SKM-1 treated with dmso at 0.1 percent for 144 hours (cell line): Measurements from ENCODE around the gene C11orf71.

ENCODE experiments used
- DNase-seq: peaks from one replicate; lab custom pipeline; 2025; ENCODE audit not compliant: unreplicated experiment; lab: John Stamatoyannopoulos, UW

C11orf71 gene

DNA sequence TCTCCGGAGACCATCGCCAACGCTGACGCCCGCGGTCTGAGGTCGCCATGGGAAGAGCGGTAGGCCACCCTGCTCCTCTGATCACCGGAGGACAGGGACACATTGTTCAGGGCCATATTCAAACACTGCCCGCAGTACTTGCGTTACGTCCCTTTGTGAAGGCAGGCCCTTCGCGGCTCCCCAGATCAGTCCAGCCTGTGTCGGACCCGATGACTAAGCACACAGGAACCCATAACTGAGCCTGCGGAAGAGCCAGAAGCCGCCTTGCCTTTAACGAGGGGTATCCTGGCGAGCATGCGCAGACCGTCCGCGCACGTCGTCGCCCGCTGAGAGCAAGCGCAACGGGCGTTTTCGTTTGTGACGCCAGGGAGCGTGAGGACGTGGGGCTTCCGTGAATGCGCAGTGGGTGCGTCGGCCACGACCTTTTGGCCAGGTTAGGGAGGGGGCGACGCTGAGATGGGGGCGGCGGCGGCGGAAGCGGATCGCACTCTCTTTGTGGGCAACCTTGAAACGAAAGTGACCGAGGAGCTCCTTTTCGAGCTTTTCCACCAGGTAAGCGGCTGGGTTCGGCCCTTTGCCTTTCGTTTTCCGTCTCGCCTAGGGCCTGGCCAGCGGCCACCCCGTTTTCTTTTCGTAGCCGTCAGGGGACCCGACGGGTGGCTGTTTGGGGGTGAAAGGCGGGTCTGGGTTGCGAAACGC is at the start of gene C11orf71, which contains the start of gene RBM7:
Gene C11orf71, minus strand, starts transcription at position 296 of the 699 bp plus-strand sequence. Its CDS starts 180 bp downstream, at position 116.
Gene RBM7, plus strand, starts transcription at position 451 of the 699 bp plus-strand sequence. Its CDS starts 6 bp downstream, at position 457.
- peak; percentile 92 for DNase-seq

DNA sequence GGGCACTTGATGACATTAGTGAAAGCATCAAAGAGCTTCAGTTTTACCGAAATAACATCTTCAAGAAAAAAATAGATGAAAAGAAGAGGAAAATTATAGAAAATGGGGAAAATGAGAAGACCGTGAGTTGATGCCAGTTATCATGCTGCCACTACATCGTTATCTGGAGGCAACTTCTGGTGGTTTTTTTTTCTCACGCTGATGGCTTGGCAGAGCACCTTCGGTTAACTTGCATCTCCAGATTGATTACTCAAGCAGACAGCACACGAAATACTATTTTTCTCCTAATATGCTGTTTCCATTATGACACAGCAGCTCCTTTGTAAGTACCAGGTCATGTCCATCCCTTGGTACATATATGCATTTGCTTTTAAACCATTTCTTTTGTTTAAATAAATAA is 49.5 kb upstream of the C11orf71 start:
- no peak for DNase-seq

GRCh38 chr11:114448749-114449482 is 48.6 kb upstream of the C11orf71 start:
- no peak for DNase-seq

- no peak for DNase-seq
Measured at GRCh38 chr11:114447892-114448291, 47.6 kb upstream of the C11orf71 start.

- no peak for DNase-seq
Measured at GRCh38 chr11:114447444-114447843, 47.1 kb upstream of the C11orf71 start.

DNA sequence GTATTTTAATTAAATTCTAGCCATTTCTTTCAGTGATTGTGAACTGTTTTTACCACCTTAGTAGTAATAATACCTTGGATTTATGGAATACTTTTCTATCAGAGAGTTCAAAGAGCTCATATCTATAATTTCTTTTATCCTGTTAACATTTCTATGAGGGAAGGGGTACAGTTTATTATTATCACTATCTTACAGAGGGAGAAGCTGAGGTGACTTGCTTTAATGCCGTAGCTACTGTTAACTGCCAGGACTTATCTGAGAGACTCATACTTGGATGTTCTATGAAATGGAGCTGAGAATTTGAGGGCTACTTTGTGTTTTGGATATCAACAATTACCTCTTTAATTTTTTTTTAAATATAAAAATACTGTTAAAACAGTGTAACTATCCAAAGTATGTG is 42.2 kb upstream of the C11orf71 start:
- DNase-seq: no peak

DNA sequence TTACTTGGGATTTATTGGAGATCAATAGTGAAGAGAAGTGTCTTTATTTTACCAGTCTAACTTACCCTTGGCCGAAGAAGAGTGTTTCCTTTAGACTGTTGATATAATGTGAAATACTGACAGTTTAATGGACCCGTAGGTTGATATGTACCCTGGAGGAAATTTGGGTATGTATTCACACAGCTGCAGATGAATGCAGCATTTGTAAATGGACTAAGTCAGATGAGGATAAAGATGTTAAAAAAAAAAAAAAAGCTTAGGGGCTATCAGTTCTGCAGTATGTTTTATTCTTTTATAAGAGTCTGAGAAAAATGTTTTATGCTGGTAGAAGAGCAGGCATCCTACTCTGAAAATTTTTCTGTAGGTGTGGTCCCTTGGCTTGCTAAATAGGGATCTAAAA is 41.6 kb upstream of the C11orf71 start:
- DNase-seq: no peak

DNA sequence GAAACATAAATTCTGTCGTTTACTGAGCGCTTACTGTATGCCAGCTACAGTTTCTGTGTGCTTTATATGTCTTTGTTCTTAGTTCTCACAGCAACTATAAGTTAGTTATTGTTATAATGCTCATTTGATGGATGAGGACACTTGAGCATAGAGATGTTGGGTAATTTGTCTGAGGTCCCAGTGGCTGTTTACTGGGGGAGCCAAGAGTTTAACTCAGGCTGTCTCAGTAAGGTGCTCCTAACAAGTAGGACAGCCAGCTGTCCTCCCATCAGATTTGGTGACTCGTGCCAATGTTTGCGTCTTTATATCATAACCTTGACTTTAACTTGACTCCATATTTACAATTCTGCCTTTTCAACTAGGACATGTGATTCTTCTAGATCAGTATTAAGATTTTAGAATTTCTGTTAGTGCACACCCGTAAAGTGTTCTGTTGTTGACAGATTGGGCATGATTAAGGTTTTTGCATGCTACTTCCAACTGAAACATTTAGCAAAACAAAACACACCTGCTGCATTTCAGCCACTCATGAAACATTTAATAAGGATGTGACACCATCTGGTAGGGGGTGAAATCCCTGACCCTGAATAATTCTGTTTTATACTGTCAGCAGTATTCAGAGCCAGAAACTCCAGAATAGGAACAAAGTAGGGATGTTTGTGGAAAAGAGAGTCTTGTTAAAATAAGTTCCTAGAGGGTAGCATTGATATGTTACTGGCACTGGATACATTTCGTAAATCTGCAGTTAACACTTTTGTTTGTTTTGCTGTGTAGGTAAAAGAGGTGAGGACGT is 40.9 kb upstream of the C11orf71 start:
- DNase-seq: no peak

DNA sequence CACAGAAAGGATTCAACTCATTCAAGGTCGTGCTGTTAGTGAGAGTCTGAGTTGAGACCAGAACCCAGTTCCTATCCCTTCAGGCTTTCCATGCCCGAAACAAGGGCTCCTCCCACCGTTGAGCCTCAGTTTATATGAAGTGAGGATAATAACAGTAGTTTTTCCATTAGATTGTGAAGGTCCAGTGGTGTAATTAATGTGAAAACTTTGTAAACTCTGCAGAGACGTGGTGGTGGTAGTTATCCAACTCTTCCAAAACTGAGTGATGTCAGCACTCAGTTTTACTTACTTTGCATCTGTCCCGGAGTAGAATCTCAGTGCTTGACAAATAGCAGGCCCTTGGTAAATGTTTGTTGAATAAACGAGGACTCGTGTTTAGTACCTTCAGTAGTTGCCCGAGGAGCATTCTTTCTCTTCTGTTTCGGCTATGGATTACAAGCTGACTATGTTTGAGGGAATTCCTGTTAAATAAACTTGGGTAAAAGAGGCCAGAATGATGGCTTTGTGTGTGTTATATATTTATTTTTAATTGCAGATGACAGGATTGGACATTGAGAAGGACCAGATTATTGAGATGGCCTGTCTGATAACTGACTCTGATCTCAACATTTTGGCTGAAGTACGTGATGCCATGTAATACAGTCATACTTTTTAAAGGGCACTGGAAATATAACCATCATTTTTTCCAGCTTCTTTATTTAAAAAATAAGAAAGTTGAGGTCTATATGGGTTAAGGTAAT is 40.0 kb upstream of the C11orf71 start:
- DNase-seq: no peak

DNA sequence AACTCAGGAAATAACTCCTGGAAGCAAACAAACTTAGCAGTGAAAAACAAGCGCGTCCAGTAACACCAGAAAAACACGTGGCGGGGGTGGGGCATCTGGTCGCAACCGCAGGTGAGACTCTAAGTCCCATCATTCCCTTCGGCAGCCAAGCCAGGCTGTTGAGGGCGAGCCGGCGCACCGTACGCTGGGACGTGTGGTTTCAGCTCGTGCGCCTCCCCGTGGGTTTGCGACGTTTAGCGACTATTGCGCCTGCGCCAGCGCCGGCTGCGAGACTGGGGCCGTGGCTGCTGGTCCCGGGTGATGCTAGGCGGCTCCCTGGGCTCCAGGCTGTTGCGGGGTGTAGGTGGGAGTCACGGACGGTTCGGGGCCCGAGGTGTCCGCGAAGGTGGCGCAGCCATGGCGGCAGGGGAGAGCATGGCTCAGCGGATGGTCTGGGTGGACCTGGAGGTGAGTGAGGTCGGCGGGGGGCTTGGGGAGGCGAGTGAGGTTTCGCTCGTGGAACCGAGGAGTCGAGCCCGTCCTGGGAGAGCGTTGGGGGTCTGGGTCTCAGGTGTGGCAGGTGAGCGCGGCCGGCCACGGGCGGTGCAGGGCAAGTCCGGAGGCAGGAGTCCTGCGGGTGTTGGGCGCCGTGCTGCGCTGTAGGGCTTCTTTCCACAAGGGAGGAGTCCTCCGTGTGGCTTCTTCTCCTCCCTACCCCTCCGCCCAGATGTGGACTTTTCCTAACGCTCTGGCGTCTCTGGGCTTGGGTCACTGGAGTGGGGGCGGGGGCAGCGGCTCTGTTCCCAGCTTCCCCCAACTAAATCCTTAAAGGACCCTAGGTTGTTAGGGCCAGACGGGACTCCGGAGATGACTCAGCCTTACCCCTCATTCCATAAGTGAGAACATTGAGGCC is 39.2 kb upstream of the C11orf71 start, which contains the start of gene REXO2:
Gene REXO2, plus strand, starts transcription at position 239 of the 892 bp plus-strand sequence. Its CDS starts 62 bp downstream, at position 301.
- peak; percentile 90 for DNase-seq

- DNase-seq: no peak
Measured at GRCh38 chr11:114438303-114438702, 38.0 kb upstream of the C11orf71 start.

DNA sequence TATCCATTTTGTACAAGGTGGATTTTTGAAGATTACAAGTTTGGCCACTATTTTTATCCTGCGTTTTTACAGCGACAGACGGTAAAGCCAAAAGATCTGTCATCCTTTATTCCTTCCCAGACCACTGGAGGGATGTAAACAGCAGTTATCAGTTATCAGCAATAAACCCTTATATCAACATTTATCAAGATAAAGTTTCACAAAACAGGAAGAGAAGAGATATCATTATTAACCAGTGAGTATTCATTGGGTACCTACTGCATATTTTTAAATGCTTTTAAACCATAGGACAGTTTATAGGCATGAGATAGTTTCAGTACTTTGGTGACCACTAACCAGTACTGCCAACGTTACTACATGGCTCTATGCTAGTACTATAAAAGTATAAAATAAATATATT is 33.1 kb upstream of the C11orf71 start:
- no peak for DNase-seq

- DNase-seq: no peak
Measured at GRCh38 chr11:114432893-114433292, 32.6 kb upstream of the C11orf71 start.

- DNase-seq: no peak
Measured at GRCh38 chr11:114430290-114430689, 30.0 kb upstream of the C11orf71 start.

- DNase-seq: no peak
Measured at GRCh38 chr11:114426280-114426679, 26.0 kb upstream of the C11orf71 start.

- DNase-seq: no peak
Measured at GRCh38 chr11:114416441-114416961, 16.2 kb upstream of the C11orf71 start.

DNA sequence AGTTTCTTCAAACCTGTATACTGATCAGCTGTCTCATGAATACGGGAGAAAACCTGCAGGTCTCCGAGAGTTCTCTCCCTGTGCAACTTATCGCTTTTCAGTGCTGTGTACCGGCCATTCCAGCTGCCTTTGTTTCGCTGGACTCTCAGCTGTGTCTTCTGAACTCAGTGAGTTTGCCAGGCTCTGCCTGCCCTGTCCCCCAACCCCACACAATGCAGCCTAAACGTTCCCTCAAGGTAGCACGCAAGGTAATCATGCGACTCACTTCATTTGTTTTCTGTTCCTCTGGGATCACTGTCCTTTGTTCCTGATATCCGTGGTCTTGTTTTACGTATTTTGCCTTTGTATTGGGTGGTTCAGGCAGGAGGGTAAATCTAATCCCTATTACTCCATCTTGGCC is 13.6 kb upstream of the C11orf71 start:
- DNase-seq: no peak

GRCh38 chr11:114412946-114413345 is 12.6 kb upstream of the C11orf71 start:
- DNase-seq: no peak

DNA sequence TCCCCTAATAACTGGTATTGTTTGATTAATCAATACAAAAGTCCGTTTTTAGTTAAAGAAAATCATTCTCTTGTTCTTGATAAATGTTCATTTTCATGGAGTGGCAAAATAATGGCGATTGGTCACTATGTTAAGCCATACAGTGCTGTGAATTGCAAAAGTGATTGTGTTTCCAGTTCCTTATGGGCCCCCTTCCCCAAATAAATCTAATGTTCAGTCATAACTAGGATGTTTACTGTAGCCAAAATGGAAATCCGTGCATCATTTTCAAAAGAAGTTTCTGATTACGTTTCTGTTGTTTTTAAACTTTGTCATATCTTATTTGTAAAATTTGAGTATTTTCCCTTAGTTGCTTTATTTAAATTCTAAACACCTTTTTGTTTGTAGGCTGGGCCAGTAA is 1.0 kb upstream of the C11orf71 start:
- no peak for DNase-seq

DNA sequence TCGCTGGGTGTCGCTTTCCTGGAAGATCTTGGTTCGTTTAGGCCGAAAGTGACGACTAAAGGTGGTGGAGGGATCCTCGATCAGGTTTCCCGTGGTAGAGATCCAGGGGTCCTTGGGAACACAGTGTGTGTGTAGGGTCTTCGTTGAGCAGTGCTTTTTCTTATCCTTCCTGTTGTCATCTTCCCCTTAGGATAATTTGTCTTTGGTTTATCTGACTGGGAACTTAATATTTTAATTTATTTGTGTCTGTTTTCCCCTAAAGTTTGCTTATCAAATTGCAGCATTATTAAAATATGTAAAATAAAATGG is 558 bp upstream of the C11orf71 start:
- DNase-seq: no peak
